Panc1 (cell line): ENCODE data around the gene LCE7A. TPM values are rescaled to one million over a fixed set of nuclear protein-coding genes. Genes with fewer than 3 reads are reported as not detected.

Experiments
- ATAC-seq: fragments of 200-7000 bp; cut with Tn5 transposase; 2 replicates; pipeline ENCODE4 v1.9.1; 2020; ENCODE audit warnings: mild to moderate bottlenecking, moderate library complexity
- BruUV-seq: library from RNA; stranded (reverse); fragments of 400-500 nt; replicated peaks from 2 replicates; lab custom pipeline; 2021; lab: Mats Ljungman, UMichigan
- CTCF ChIA-PET: fragments of 300-600 bp; sonication (Branson Sonifier 250); formaldehyde crosslinking; loops from one replicate; lab custom pipeline; 2022; ENCODE audit warnings: antibody characterized with exemption; lab: Charles Lee
- POLR2A ChIA-PET: fragments of 300-600 bp; sonication (Branson Sonifier 250); formaldehyde crosslinking; loops from one replicate; lab custom pipeline; 2022; ENCODE audit warnings: antibody characterized with exemption; lab: Charles Lee
- DNase-seq: peaks from one replicate; pipeline ENCODE4 v3.0.0-alpha.2; 2010; ENCODE audit warnings: low read depth, low spot score
- H3K27ac ChIP-seq: 2 replicates; pipeline ENCODE4 v1.5.1; 2011; ENCODE audit warnings: mild to moderate bottlenecking, low read length, inconsistent platforms
- H3K27me3 ChIP-seq: fragments of 200-500 bp; sonication (Bioruptor generic); 2 replicates; pipeline ENCODE4 v1.6.0; 2014; ENCODE audit warnings: low read length, inconsistent platforms; ENCODE audit not compliant: control insufficient read depth, insufficient read depth
- H3K36me3 ChIP-seq: fragments of 200-500 bp; sonication (Bioruptor generic); 2 replicates; pipeline ENCODE4 v1.5.1; 2014; ENCODE audit warnings: inconsistent platforms, mild to moderate bottlenecking, low read length, moderate library complexity; ENCODE audit not compliant: control insufficient read depth, insufficient read depth
- H3K4me1 ChIP-seq: 2 replicates; pipeline ENCODE4 v1.5.1; 2011; ENCODE audit warnings: inconsistent platforms, mild to moderate bottlenecking, low read length, moderate library complexity; ENCODE audit not compliant: control insufficient read depth, insufficient read depth
- H3K4me3 ChIP-seq, 2 experiments: 2 replicates each; pipeline ENCODE4 v1.5.1; 2011 to 2012; ENCODE audit warnings: low read depth in 2 of 2, low read length in 2 of 2, mild to moderate bottlenecking in 2 of 2, inconsistent platforms in 1 of 2, moderate library complexity in 1 of 2
- H3K9me3 ChIP-seq: fragments of 200-500 bp; sonication (Bioruptor generic); 2 replicates; pipeline ENCODE4 v1.5.1; 2014; ENCODE audit warnings: low read depth, mild to moderate bottlenecking, inconsistent platforms, low read length, moderate library complexity; ENCODE audit not compliant: control insufficient read depth, insufficient read depth
- CTCF ChIP-seq: fragments of 450-650 bp; IDR thresholded peaks from 2 replicates; pipeline ENCODE4 v1.5.1; 2017; ENCODE audit warnings: mild to moderate bottlenecking
- POLR2AphosphoS5 ChIP-seq: IDR thresholded peaks from 2 replicates; pipeline ENCODE4 v1.6.1; 2012; ENCODE audit warnings: mild to moderate bottlenecking, low read depth, low read length, moderate library complexity
- SIN3A ChIP-seq: IDR thresholded peaks from 2 replicates; pipeline ENCODE4 v1.6.1; 2012; ENCODE audit warnings: low read depth, mild to moderate bottlenecking, low read length, moderate library complexity, borderline replicate concordance; ENCODE audit not compliant: insufficient read depth
- TCF7L2 ChIP-seq: IDR thresholded peaks from 2 replicates; pipeline ENCODE4 v1.6.1; 2011; ENCODE audit warnings: mild to moderate bottlenecking, low read depth, low read length, inconsistent platforms
- in situ Hi-C: cut with HindIII; loops from 2 replicates; pipeline ENCODE4 v1.10.0; 2016; ENCODE audit warnings: low sequenced_read_pairs, low pct_unique_long_range_greater_than_20kb
- intact Hi-C: fragments of 100-400 bp; cut with micrococcal nuclease; formaldehyde crosslinking; loops from one replicate; pipeline ENCODE4 v1.10.0; 2022; ENCODE audit not compliant: unreplicated experiment
- total RNA-seq: library from RNA; stranded (reverse); gene quantifications from one replicate; pipeline ENCODE4 v1.2.1, GENCODE V29; 2021; ENCODE audit not compliant: unreplicated experiment
- TF ChIP-seq, protein P1 (sequence below), 2 experiments: IDR thresholded peaks; 2 replicates each; pipeline ENCODE4 v1.6.1; 2011 to 2012; ENCODE audit warnings: low read depth in 2 of 2, control low read depth in 1 of 2, low read length in 1 of 2, mild to moderate bottlenecking in 1 of 2, moderate library complexity in 1 of 2; ENCODE audit not compliant: insufficient read depth in 1 of 2

The LCE7A gene
- total RNA-seq, 1 experiment from 2014 or later, result not detected

DNA sequence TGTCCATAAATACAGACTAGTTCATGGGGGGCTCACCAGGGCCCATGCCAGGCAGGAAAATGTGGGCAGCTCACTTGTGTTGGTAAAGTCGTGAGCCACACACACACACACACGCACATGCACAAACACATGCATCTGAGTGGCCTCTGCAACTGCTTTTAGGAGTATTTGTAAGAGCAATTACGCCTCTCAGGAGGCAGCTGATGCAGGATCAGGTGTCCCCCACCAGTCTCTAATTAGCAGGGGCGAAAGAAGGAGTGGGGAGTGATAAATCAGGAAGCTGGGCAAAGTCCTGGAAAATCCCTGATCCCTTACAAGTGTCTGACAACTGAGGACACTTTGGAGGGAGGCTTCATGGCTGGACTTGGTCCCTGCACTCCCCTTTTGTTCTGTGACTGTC, 42.8 kb downstream of the LCE7A start:
- Histone ChIP-seq H3K27ac (no peak overlapping the region), H3K27me3 (peaks cover 11% of the 10 kb centered on the region), H3K36me3 (no peaks in the 10 kb centered on the region), H3K4me3 (no peak overlapping the region), H3K9me3 (no peaks in the 10 kb centered on the region), H3K4me1 (no peaks in the 10 kb centered on the region)
- TF ChIP-seq, protein P1, sequence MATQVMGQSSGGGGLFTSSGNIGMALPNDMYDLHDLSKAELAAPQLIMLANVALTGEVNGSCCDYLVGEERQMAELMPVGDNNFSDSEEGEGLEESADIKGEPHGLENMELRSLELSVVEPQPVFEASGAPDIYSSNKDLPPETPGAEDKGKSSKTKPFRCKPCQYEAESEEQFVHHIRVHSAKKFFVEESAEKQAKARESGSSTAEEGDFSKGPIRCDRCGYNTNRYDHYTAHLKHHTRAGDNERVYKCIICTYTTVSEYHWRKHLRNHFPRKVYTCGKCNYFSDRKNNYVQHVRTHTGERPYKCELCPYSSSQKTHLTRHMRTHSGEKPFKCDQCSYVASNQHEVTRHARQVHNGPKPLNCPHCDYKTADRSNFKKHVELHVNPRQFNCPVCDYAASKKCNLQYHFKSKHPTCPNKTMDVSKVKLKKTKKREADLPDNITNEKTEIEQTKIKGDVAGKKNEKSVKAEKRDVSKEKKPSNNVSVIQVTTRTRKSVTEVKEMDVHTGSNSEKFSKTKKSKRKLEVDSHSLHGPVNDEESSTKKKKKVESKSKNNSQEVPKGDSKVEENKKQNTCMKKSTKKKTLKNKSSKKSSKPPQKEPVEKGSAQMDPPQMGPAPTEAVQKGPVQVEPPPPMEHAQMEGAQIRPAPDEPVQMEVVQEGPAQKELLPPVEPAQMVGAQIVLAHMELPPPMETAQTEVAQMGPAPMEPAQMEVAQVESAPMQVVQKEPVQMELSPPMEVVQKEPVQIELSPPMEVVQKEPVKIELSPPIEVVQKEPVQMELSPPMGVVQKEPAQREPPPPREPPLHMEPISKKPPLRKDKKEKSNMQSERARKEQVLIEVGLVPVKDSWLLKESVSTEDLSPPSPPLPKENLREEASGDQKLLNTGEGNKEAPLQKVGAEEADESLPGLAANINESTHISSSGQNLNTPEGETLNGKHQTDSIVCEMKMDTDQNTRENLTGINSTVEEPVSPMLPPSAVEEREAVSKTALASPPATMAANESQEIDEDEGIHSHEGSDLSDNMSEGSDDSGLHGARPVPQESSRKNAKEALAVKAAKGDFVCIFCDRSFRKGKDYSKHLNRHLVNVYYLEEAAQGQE (IDR thresholded peaks at IDR 0.05; ENCODE audit: insufficient read depth in 1 of 2, low read depth in 2 of 2, low read length in 1 of 2), result no peak
- no peak for TF ChIP-seq TCF7L2
- no peak for TF ChIP-seq CTCF
- no peak for ATAC-seq
- in situ Hi-C loops, result no loop called here
- no peak for DNase-seq
- no TSS peak for BruUV-seq
- ChIA-PET CTCF (no interaction called here), POLR2A (no interaction called here)
- intact Hi-C loops, result no loop called here

DNA sequence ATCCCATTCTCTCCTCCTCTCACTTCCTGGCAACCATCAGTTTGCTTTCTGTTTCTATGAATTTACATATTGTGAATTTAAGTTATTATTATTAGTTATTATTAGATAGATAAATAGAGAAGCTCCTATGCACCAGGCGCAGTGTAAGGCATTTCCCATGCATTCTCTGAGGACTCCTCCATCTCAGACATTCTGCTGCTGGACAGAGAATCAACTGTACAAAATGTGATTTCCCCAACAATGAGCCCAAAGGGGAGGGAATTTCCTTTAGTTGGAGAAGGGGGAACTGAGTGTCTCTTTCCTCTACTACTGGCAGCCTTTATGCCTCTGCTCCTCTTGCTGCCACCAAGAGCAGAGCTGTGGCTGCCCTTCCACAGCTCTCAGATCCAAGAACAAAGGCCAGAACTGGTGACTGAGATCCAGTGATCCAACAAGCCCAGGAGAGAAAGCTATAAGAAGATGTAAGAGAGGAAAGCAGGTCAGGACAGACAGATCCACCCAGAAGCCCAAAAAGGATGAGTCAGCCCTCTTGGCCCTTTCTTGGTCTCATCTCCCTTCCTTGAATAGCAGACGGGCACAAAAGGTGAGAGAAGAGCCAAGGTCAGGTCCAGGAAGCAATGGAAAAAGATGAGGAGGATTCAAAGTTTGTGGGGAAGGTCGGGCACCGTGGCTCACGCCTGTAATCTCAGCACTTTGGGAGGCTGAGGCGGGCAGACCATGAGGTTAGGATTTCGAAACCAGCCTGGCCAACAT, 45.1 kb downstream of the LCE7A start:
- Histone ChIP-seq H3K4me3 (no peak overlapping the region), H3K27me3 (peaks cover 4% of the 10 kb centered on the region), H3K36me3 (no peaks in the 10 kb centered on the region), H3K9me3 (no peaks in the 10 kb centered on the region), H3K4me1 (no peaks in the 10 kb centered on the region), H3K27ac (no peak overlapping the region)
- in situ Hi-C loops (no loop called here), intact Hi-C loops (no loop called here)
- no peak for ATAC-seq
- ChIA-PET POLR2A (no interaction called here), CTCF (no interaction called here)
- TF ChIP-seq, protein P1 (IDR thresholded peaks at IDR 0.05; ENCODE audit: insufficient read depth in 1 of 2, low read depth in 2 of 2, low read length in 1 of 2), result no peak
- TF ChIP-seq CTCF (no peak), POLR2AphosphoS5 (no peak), SIN3A (no peak), TCF7L2 (no peak)
- DNase-seq, result no peak
- BruUV-seq, result no TSS peak
